ENCODE data around the gene SCYGR1.
"Not testable (repeated sequence)": the region's sequence is repeated elsewhere in the genome, so short reads cannot be mapped to it uniquely, and the experiment has no call there.

SCYGR1 gene, protein sequence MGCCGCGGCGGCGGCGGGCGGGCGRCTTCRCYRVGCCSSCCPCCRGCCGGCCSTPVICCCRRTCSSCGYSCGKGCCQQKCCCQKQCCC

DNA sequence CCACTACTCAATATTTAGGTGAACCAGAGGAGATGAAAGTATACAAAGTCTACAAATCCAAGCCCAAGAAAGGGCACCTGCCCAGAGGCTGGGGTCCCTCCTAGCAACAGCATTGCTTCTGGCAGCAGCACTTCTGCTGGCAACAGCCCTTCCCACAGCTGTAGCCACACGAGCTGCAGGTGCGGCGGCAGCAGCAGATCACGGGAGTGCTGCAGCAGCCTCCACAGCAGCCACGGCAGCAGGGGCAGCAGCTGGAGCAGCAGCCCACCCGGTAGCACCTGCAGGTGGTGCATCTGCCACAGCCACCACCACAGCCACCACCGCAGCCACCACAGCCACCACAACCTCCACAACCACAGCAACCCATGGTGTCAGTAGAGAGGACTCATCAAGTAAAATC, at the start of gene SCYGR1:
SCYGR1 (minus strand) TSS at position 367 of the 400 bp plus-strand sequence; CDS start at position 367, 0 bp downstream.
- DNase-seq (ENCODE audit: low spot score in 2 of 2); H3K36me3 ChIP-seq (replicated peaks); in situ Hi-C loops (cut with MboI; ENCODE audit: low sequenced_read_pairs); H3K27me3 ChIP-seq (ENCODE audit: low read depth); H3K4me1 ChIP-seq; H3K4me3 ChIP-seq; H3K9me3 ChIP-seq: not testable (repeated sequence)

DNA sequence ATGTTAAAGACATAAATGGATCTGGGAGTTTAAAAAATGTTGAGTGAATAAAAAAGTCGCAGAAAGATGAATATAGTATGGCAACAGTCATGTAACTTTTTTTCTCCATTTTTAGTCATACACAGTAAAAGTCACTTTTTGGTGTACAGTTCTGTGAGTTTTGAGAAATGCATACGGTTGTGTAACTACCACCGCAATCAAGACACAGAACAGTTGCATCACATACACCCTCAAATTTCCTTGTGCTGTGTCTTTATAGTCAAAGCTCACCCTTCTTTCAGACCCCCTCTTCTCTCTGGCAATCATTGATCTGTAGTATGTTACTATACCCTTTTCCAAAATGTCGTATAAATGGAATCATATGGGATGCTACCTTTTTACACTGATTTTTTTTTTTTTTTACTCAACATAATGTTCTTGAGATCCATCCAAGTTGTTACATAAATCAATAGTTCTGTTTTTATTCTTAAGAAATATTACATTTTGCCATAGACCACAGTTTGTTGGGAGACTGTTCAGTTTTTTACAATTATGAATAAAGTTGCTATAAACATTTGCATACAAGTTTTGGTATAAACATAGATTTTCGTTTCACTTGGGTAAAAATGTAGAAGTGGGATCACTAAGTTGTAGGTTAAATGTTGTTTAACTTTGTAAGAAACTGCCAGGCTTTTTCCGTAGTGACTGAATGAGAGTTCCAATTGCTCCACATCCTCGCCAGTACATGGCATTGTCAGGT, 48.9 kb upstream of the SCYGR1 start:
- Histone ChIP-seq H3K36me3 (replicated peaks) (no peaks in the 10 kb centered on the region), H3K4me1 (no peaks in the 10 kb centered on the region), H3K4me3 (no peak overlapping the region), H3K9me3 (peaks cover 13% of the 10 kb centered on the region), H3K27me3 (ENCODE audit: low read depth) (no peaks in the 10 kb centered on the region)
- in situ Hi-C loops (cut with MboI; ENCODE audit: low sequenced_read_pairs), result no loop called here
- DNase-seq (ENCODE audit: low spot score in 2 of 2), result no peak

DNA sequence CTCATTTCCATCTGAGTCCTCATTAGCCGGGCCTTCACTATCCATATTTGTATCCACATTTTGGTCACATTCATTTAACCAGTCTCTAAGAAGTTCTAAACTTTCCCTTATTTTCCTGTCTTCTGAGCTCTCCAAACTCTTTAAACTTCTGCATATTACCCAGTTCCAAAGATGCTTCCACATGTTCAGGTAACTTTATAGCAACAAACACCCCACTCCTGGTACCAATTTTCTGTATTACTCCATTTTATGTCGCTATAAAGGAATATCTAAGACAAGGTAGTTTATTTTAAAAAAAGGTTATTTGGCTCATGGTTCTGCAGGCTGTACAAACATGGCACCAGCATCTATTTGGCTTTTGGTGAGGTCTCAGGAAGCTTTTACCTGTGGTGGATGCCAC, 45.4 kb upstream of the SCYGR1 start:
- no peaks in the 10 kb centered on the region for H3K36me3 ChIP-seq (replicated peaks)
- no peak for DNase-seq (ENCODE audit: low spot score in 2 of 2)
- no peaks in the 10 kb centered on the region for H3K4me1 ChIP-seq
- H3K9me3 ChIP-seq, result peaks cover 13% of the 10 kb centered on the region
- H3K27me3 ChIP-seq (ENCODE audit: low read depth), result no peaks in the 10 kb centered on the region
- no peak overlapping the region for H3K4me3 ChIP-seq
- in situ Hi-C loops (cut with MboI; ENCODE audit: low sequenced_read_pairs), result no loop called here

DNA sequence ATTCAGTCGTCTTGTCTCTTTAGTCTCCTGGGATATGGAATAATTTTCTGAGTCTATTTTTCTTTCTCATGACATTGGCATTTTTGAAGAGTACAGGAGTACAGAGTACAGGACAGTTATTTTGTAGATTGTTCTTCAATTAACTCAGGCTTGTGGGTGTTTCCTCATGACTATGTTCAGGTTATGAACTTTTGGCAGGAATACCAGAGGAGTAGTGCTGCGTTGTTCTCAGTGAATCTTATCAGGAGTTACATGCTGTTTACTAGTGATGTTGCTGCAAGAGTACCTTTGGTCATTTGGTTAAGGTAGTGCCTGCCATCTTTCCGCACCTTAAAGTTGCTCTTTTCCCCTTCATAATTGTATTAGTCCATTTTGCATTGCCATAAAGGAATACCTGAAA, 42.9 kb upstream of the SCYGR1 start:
- DNase-seq (ENCODE audit: low spot score in 2 of 2), result no peak
- no peaks in the 10 kb centered on the region for H3K27me3 ChIP-seq (ENCODE audit: low read depth)
- no peak overlapping the region for H3K4me3 ChIP-seq
- in situ Hi-C loops (cut with MboI; ENCODE audit: low sequenced_read_pairs), result no loop called here
- no peaks in the 10 kb centered on the region for H3K36me3 ChIP-seq (replicated peaks)
- H3K9me3 ChIP-seq, result peaks cover 13% of the 10 kb centered on the region
- H3K4me1 ChIP-seq, result no peaks in the 10 kb centered on the region

DNA sequence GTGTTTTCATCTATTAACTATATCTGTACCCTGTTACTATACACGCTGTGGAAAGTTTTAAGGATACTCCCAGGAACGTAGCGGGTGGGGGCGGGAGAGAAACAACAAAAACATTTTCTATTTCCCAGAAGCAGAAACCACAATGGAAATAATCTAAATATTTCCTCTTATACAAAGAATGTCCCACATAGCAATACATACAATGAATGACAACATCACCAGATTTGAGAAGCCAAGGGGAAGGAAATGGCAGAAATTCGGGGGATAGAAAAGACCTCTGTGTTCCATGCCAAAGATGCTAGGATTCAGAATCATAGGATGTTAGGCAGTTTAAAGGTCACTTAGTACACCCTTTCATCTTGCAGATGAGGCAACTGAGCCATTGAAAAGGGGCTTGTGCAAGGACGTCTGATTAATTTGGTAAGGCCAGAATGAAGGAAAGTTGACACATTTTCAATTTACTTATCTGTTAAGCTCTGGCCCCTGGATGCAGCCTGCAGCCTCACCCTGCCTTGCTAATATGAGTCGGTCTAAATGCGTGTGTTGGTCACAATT, 41.1 kb upstream of the SCYGR1 start:
- H3K36me3 ChIP-seq (replicated peaks), result no peaks in the 10 kb centered on the region
- no peak for DNase-seq (ENCODE audit: low spot score in 2 of 2)
- peaks cover 10% of the 10 kb centered on the region for H3K9me3 ChIP-seq
- in situ Hi-C loops (cut with MboI; ENCODE audit: low sequenced_read_pairs), result no loop called here
- no peaks in the 10 kb centered on the region for H3K4me1 ChIP-seq
- no peak overlapping the region for H3K4me3 ChIP-seq
- no peaks in the 10 kb centered on the region for H3K27me3 ChIP-seq (ENCODE audit: low read depth)

DNA sequence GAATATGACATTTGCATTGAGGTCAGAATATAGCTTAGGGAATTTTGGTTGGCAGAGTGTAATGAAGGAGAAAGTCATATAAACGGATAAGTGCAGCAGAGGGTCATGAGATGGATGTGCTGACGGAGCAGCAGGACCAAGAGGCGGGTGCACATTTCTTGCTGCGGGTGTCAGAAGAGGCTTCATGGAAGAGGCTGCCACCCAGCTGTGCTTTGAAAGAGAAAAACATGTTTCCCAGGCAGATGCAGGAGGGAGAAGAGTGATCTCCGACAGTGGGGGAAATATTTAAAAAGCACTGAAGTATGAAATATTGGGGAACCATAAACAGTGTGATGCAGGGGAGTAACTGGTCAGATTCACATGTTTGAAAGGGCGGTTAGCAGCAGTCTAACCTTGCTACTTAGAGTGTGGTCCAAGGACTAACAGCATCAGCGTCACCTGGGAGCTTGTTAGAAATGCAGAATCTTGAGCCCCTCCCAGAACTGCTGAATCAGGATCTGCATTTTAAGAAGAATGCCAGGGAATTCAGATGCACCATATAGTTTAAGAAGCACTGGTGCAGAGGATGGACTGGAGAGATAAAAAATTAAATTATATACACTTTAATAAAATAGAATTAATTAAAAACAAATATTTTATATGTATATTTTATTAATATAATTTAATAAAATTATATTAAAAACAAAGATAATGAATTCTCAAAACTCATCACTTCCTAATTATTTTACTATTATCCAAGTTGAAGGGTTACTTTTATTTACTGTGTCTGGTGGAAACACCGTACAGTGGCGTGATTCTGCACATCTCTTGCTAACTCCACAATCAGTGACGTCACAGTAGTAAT, 36.1 kb upstream of the SCYGR1 start:
- no peaks in the 10 kb centered on the region for H3K36me3 ChIP-seq (replicated peaks)
- no peaks in the 10 kb centered on the region for H3K9me3 ChIP-seq
- H3K4me3 ChIP-seq, result no peak overlapping the region
- in situ Hi-C loops (cut with MboI; ENCODE audit: low sequenced_read_pairs), result no loop called here
- H3K27me3 ChIP-seq (ENCODE audit: low read depth), result no peaks in the 10 kb centered on the region
- no peaks in the 10 kb centered on the region for H3K4me1 ChIP-seq
- DNase-seq (ENCODE audit: low spot score in 2 of 2), result no peak

DNA sequence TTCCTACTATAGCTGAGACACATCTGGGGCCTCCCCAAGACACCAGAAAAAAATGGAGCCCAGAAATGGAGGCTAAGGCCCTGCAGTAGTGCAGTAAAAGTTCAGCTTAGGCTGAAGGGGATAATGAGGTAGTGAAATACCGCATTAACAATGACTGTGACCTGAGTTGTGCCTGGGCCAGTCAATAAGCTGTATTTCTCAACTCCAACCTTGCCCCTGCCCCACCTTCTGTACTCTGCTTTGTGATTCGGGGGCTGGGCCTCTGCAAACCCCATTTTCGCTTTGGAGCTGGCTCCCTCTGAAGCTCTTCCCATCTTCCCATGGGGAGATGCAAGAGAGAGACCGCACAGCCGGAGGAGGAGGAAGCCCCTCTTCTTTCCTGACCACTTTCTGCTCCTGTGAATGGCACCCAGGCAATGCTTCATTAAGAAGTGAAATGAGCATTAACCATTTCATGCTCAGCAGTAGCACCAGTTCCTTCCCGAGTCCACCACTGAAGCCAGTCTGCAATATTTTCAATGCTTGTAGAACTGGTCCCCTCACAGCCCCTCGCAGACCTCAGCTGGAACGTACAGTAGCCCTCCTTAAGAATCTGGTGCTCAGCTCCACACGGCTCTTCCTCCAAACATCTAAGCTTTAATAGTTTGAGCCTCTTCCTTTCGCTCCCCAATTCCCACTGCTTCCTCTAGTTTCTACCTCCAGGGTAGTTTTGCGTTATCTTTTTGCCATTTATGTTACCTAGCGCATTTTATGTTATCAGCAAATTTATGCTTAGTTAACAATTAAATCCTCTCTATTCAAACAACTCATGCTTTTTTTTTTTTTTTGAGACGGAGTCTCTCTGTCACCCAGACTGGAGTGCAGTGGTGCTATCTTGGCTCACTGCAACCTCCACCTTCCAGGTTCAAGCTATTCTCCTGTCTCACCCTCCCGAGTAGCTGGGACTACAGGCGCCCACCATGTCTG, 32.6 kb upstream of the SCYGR1 start:
- Histone ChIP-seq H3K4me3 (no peak overlapping the region), H3K27me3 (ENCODE audit: low read depth) (no peaks in the 10 kb centered on the region), H3K36me3 (replicated peaks) (no peaks in the 10 kb centered on the region), H3K4me1 (no peaks in the 10 kb centered on the region), H3K9me3 (no peaks in the 10 kb centered on the region)
- DNase-seq (ENCODE audit: low spot score in 2 of 2), result no peak
- in situ Hi-C loops (cut with MboI; ENCODE audit: low sequenced_read_pairs), result no loop called here

DNA sequence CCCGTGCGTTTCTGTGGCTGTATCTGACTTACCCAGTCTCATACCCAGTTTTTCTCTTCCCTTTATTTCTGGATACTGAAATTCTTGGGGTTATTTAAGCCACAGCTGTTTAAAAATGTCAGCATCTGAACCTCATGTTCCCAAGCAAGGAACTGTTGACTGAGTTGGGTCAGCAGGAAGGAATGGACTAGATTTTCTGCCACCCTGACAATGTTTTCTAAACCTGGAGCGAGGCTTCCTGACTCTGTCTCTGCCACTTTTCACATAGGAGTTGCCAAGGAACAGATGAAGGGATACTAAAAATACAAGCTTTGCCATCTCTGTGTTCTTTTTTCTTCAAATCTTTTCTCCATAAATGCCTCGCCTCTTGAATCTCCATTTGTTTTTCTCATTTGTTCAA, 29.0 kb upstream of the SCYGR1 start:
- in situ Hi-C loops (cut with MboI; ENCODE audit: low sequenced_read_pairs), result no loop called here
- H3K4me3 ChIP-seq, result no peak overlapping the region

DNA sequence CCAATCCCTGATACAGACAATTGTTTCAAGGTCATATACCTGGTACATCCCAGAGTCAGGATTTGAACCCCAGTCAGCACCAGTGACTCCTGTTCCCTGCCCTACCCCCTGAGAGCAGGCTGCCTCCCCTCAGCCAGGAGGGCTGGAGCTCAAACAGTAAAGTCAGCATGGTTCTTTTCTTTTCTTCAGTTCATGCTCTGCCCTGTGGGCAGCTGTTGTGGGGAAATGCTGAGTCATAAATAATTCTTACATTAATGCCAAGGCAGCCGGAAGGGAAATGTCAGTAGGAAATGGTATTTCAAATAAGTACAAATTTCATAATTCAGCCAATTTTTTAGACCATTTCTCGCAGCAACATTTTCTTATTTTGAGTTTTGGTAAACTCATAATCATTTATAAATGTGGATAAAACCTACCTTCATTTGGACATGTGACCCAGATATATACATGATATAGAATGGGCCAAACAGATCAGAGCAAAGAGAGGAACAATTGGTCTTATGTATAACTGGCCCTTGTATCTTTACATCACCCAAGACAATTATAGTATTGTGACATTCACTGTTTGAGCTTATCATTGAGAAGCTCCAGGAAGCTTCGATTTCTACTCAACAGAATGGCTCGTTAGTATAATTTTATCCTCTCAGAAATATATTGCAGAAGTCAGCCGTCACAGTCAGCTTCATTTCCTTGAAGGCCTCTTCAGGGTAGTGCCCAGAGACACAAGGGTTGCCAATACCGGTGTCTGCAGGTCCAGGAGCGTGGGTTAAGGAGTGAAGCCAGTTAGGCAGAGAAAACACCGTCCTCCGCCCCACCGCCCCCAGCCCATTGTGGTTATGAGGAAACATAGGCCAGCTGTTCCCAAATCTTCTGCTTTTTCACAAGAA, 28.0 kb upstream of the SCYGR1 start:
- no peaks in the 10 kb centered on the region for H3K4me1 ChIP-seq
- no peaks in the 10 kb centered on the region for H3K9me3 ChIP-seq
- H3K36me3 ChIP-seq (replicated peaks), result no peaks in the 10 kb centered on the region
- no peak for DNase-seq (ENCODE audit: low spot score in 2 of 2)
- in situ Hi-C loops (cut with MboI; ENCODE audit: low sequenced_read_pairs), result no loop called here
- no peaks in the 10 kb centered on the region for H3K27me3 ChIP-seq (ENCODE audit: low read depth)
- no peak overlapping the region for H3K4me3 ChIP-seq

More for the DNA sequence above, 29.0 kb upstream of the SCYGR1 start:
- no peaks in the 10 kb centered on the region for H3K9me3 ChIP-seq
- no peak for DNase-seq (ENCODE audit: low spot score in 2 of 2)
- no peaks in the 10 kb centered on the region for H3K27me3 ChIP-seq (ENCODE audit: low read depth)
- no peaks in the 10 kb centered on the region for H3K36me3 ChIP-seq (replicated peaks)
- H3K4me1 ChIP-seq, result no peaks in the 10 kb centered on the region

DNA sequence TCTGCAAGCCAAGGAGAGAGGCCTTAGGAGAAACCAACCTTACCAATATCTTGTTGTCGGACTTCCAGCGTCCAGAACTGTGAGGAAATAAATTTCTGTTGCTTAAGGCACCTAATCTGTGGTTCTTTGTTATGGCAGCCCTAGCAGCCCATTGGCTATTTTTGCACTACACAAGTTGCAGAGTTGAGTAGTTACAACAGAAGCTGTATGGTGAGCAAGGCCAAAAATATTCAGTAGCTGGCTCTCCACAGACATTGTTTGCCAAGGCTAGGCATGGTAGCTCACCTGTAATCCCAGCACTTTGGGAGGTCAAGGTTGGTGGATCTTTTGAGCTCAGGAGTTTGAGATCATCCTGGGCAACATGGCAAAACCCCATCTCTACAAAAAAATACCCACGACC, 27.1 kb upstream of the SCYGR1 start:
- DNase-seq (ENCODE audit: low spot score in 2 of 2), result no peak
- no peaks in the 10 kb centered on the region for H3K9me3 ChIP-seq
- in situ Hi-C loops (cut with MboI; ENCODE audit: low sequenced_read_pairs), result no loop called here
- H3K27me3 ChIP-seq (ENCODE audit: low read depth), result no peaks in the 10 kb centered on the region
- no peaks in the 10 kb centered on the region for H3K36me3 ChIP-seq (replicated peaks)
- no peak overlapping the region for H3K4me3 ChIP-seq
- no peaks in the 10 kb centered on the region for H3K4me1 ChIP-seq

DNA sequence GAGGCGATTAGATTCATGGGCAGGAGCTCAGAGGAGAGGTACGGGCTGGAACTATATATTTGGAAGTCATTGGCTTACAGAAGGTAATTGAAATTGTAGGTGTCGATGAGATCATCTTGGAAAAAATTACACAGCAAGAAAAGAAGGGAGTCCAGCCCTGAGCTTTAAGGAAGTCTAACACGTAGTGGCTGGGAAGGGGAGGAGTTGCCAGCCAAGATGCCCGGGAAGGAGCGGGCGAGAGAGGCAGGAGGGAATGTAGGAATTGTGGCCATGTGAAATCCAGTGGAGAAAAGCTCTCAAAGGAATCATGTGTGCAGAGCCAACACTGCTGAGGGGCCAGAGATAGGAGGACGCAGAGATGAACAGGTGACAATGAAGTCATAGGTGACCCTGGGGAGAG, 25.6 kb upstream of the SCYGR1 start:
- in situ Hi-C loops (cut with MboI; ENCODE audit: low sequenced_read_pairs), result no loop called here
- no peaks in the 10 kb centered on the region for H3K9me3 ChIP-seq
- DNase-seq (ENCODE audit: low spot score in 2 of 2), result no peak
- no peaks in the 10 kb centered on the region for H3K27me3 ChIP-seq (ENCODE audit: low read depth)
- no peak overlapping the region for H3K4me3 ChIP-seq
- H3K4me1 ChIP-seq, result no peaks in the 10 kb centered on the region
- H3K36me3 ChIP-seq (replicated peaks), result no peaks in the 10 kb centered on the region

DNA sequence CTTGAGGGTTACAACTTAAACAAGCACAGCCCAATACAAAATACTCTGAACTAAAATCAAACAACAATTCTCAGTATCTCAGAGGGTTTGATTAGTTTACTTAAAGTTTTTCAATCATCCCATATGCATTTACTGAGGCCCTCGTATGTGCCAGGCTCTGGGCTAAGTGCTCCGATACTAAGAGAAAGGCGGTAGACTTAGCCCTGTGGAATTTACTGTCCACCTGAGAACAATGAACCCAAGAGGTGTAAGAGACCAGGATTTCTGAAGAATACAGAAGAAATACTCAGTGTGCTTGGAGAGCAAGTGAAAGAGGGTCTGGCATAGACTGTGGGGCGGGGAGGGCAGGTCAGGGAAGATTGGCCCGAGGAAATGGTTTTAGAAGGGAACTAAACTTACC, 25.1 kb upstream of the SCYGR1 start:
- Histone ChIP-seq H3K27me3 (ENCODE audit: low read depth) (no peaks in the 10 kb centered on the region), H3K9me3 (no peaks in the 10 kb centered on the region), H3K4me1 (peaks cover under 1% of the 10 kb centered on the region; the same call in 1 of the 2 replicates), H3K4me3 (no peak overlapping the region), H3K36me3 (replicated peaks) (no peaks in the 10 kb centered on the region)
- no peak for DNase-seq (ENCODE audit: low spot score in 2 of 2)
- in situ Hi-C loops (cut with MboI; ENCODE audit: low sequenced_read_pairs), result no loop called here
